HepG2 (cell line): ENCODE data around the gene COG8. TPM values are rescaled to one million over a fixed set of nuclear protein-coding genes. Genes with fewer than 3 reads are reported as not detected.

Source experiments
- ATAC-seq: fragments of 200-7000 bp; cut with Tn5 transposase; 3 replicates; pipeline ENCODE4 v1.9.1; 2020; ENCODE audit warnings: mild to moderate bottlenecking, moderate library complexity
- BruUV-seq: library from RNA; stranded (reverse); fragments of 400-500 nt; replicated peaks from 2 replicates; lab custom pipeline; 2021; lab: Mats Ljungman, UMichigan
- CTCF ChIA-PET: fragments of 300-600 bp; formaldehyde crosslinking; extraction: SDS; loops from one replicate; lab custom pipeline; 2021; ENCODE audit warnings: low total read pairs, inconsistent platforms, low intra/inter-chr PET ratio; lab: Yijun Ruan, JAX
- POLR2A ChIA-PET: fragments of 350-600 bp; sonication (Branson Sonifier 250); formaldehyde crosslinking; loops from one replicate; lab custom pipeline; 2020; ENCODE audit warnings: antibody characterized with exemption, inconsistent platforms; lab: Yijun Ruan, JAX
- DNase-seq: peaks from one replicate; pipeline ENCODE4 v3.0.0-alpha.2; 2015; ENCODE audit warnings: low spot score
- FAIRE-seq: peaks from 3 replicates; lab custom pipeline; 2011; peaks lifted over from hg19 to GRCh38; lab: Jason Lieb, UNC
- H2AFZ ChIP-seq: one replicate; pipeline ENCODE4 v1.6.1; 2011; ENCODE audit warnings: low read length, inconsistent platforms
- H3K27ac ChIP-seq: fragments of 300-600 bp; 3 replicates; pipeline ENCODE4 v1.8.0; 2011; ENCODE audit warnings: mixed run types, mild to moderate bottlenecking, mixed read lengths, low read length, inconsistent platforms; ENCODE audit not compliant: insufficient read depth; ENCODE audit errors: extremely low read length
- H3K27me3 ChIP-seq, 2 experiments: fragments of 200-600 bp in 1 of 2; 2 replicates in 1 of 2; 3 replicates in 1 of 2; pipeline versions ENCODE4 v1.6.0 to v1.8.0; 2011; ENCODE audit warnings: low read length in 2 of 2, mild to moderate bottlenecking in 2 of 2, moderate library complexity in 2 of 2, inconsistent platforms in 1 of 2; ENCODE audit not compliant: insufficient read depth in 2 of 2, control insufficient read depth in 1 of 2
- H3K36me3 ChIP-seq, 2 experiments: fragments of 200-600 bp in 1 of 2; replicated peaks in 1 of 2; 2 replicates in 1 of 2; 3 replicates in 1 of 2; pipeline versions ENCODE4 v1.5.1 to v1.8.0; 2011; ENCODE audit warnings: low read length in 2 of 2, inconsistent platforms in 1 of 2; ENCODE audit not compliant: insufficient read depth in 2 of 2, control insufficient read depth in 1 of 2
- H3K4me1 ChIP-seq: 2 replicates; pipeline ENCODE4 v1.5.1; 2012; ENCODE audit warnings: low read length, inconsistent platforms; ENCODE audit not compliant: insufficient read depth
- H3K4me2 ChIP-seq: 2 replicates; pipeline ENCODE4 v1.6.0; 2011; ENCODE audit warnings: low read depth, low read length, inconsistent platforms
- H3K4me3 ChIP-seq, 3 experiments: fragments of 200-600 bp in 1 of 3; sonication (generic), shearing (Covaris generic) in 1 of 3; replicated peaks in 1 of 3; 2 replicates each; pipeline ENCODE4 v1.5.1; 2011 to 2016; ENCODE audit warnings: low read length in 3 of 3, inconsistent platforms in 2 of 3, low read depth in 2 of 3, mild to moderate bottlenecking in 2 of 3, control low read depth in 1 of 3, mixed read lengths in 1 of 3; ENCODE audit not compliant: insufficient read depth in 1 of 3
- H3K79me2 ChIP-seq: one replicate; pipeline ENCODE4 v1.6.1; 2011; ENCODE audit warnings: low read length, inconsistent platforms; ENCODE audit not compliant: insufficient read depth
- H3K9ac ChIP-seq: 2 replicates; pipeline ENCODE4 v1.6.0; 2011; ENCODE audit warnings: mild to moderate bottlenecking, low read depth, low read length, inconsistent platforms; ENCODE audit not compliant: insufficient read depth
- H3K9me3 ChIP-seq: 2 replicates; pipeline ENCODE4 v1.5.1; 2012; ENCODE audit warnings: mild to moderate bottlenecking, low read length
- H4K20me1 ChIP-seq: 2 replicates; pipeline ENCODE4 v1.6.0; 2011; ENCODE audit warnings: inconsistent platforms, mild to moderate bottlenecking, low read length, moderate library complexity; ENCODE audit not compliant: insufficient read depth
- BCL6 ChIP-seq: IDR thresholded peaks from 2 replicates; pipeline ENCODE4 v1.6.1; 2016; ENCODE audit warnings: missing genetic modification reagents, missing compliant biosample characterization
- MAFF ChIP-seq: IDR thresholded peaks from 2 replicates; pipeline ENCODE4 v1.6.1; 2011; ENCODE audit warnings: low read depth, low read length, improper control_type of control experiment
- MAFK ChIP-seq, 2 experiments: IDR thresholded peaks in 1 of 2; conservative IDR thresholded peaks in 1 of 2; 2 replicates each; pipeline ENCODE4 v1.6.1; 2011; ENCODE audit warnings: improper control_type of control experiment in 2 of 2, low read length in 2 of 2
- POGK ChIP-seq: sonication (generic); formaldehyde crosslinking; conservative IDR thresholded peaks from 2 replicates; pipeline ENCODE4 v1.8.0; 2022; ENCODE audit warnings: mild to moderate bottlenecking, moderate library complexity, missing genetic modification reagents
- POLR2G ChIP-seq: fragments of 200-400 bp; formaldehyde crosslinking; IDR thresholded peaks from 2 replicates; pipeline ENCODE4 v1.6.1; 2018; ENCODE audit warnings: mild to moderate bottlenecking, low read depth, low read length, moderate library complexity
- SATB2 ChIP-seq: sonication (generic); formaldehyde crosslinking; IDR thresholded peaks from 2 replicates; pipeline ENCODE4 v1.5.0; 2020; ENCODE audit warnings: missing genetic modification reagents
- TBX2 ChIP-seq: sonication (generic); formaldehyde crosslinking; IDR thresholded peaks from 2 replicates; pipeline ENCODE4 v1.5.0; 2020; ENCODE audit warnings: missing genetic modification reagents, mild to moderate bottlenecking, borderline replicate concordance
- TEAD2 ChIP-seq: sonication (generic); formaldehyde crosslinking; IDR thresholded peaks from 2 replicates; pipeline ENCODE4 v1.9.0; 2021; ENCODE audit warnings: missing genetic modification reagents
- ZNF274 ChIP-seq: sonication (generic); formaldehyde crosslinking; IDR thresholded peaks from 2 replicates; pipeline ENCODE4 v1.5.1; 2020; ENCODE audit warnings: mild to moderate bottlenecking, missing genetic modification reagents
- ZNF790 ChIP-seq: sonication (generic); formaldehyde crosslinking; IDR thresholded peaks from 2 replicates; pipeline ENCODE4 v1.8.0; 2022; ENCODE audit warnings: missing genetic modification reagents, mild to moderate bottlenecking, borderline replicate concordance
- WGBS: methylation state at CpG from one replicate; pipeline ENCODE4 v1.1.6; 2017; ENCODE audit warnings: low lambda C conversion rate; 5-methylcytosine and 5-hydroxymethylcytosine counted together
- in situ Hi-C: cut with HindIII; loops from 2 replicates; pipeline ENCODE4 v1.10.0; 2017; ENCODE audit warnings: low pct_unique_long_range_greater_than_20kb; ENCODE audit not compliant: extremely low pct_ligation_motif_present
- intact Hi-C: fragments of 100-400 bp; cut with micrococcal nuclease; formaldehyde crosslinking; loops from one replicate; pipeline ENCODE4 v1.10.0; 2022; ENCODE audit not compliant: unreplicated experiment
- polyA plus RNA-seq, 8 experiments: library from polyadenylated mRNA; depleted of rRNA in 3 of 8; stranded (reverse) in 7 of 8; unstranded in 1 of 8; fragments of >200 nt; fragmentation: Illumina TruSeq in 4 of 8; extraction: Trizol in 4 of 8; gene quantifications; 2 replicates each; pipeline versions ENCODE4 v1.2.1 to v1.2.3, GENCODE V29; 2011 to 2016; ENCODE audit warnings: low read depth in 4 of 8, missing spikeins in 1 of 8, mixed read lengths in 1 of 8; ENCODE audit not compliant: insufficient read depth in 1 of 8
- total RNA-seq, 5 experiments: library from RNA; depleted of rRNA; stranded (reverse); fragments of >200 nt; fragmentation: Illumina TruSeq; extraction: Trizol; gene quantifications; 2 replicates each; pipeline ENCODE4 v1.2.3, GENCODE V29; 2016; ENCODE audit warnings: low read depth in 1 of 5

COG8 gene
- total and polyA plus RNA-seq, 2 of the 13 experiments (the other 11 are each of a cell fraction or from before 2014, with no cell fraction given), result 45.5 to 52.1 TPM

- H3K4me1 ChIP-seq, result peaks cover 24% of the 10 kb centered on the region
- no peak for DNase-seq
- H3K4me3 ChIP-seq, result no peak overlapping the region
- peaks cover 5 to 8% of the 10 kb centered on the region in 2 experiments; a peak in 3 of 5 replicates for H3K36me3 ChIP-seq
- H3K9ac ChIP-seq, result no peak overlapping the region
- FAIRE-seq, result no peak
- no peaks in the 10 kb centered on the region for H3K27me3 ChIP-seq
- BruUV-seq, result no TSS peak
- CTCF ChIA-PET, result no interaction called here
- no peak overlapping the region for H2AFZ ChIP-seq
- no peak overlapping the region for H3K4me2 ChIP-seq
- H4K20me1 ChIP-seq, result no peaks in the 10 kb centered on the region
- no peaks in the 10 kb centered on the region for H3K9me3 ChIP-seq
- no peak for ATAC-seq
- H3K79me2 ChIP-seq, result no peaks in the 10 kb centered on the region
- H3K27ac ChIP-seq, result no peak overlapping the region
- intact Hi-C loops, result no loop called here
- in situ Hi-C loops, result no loop called here
- TF ChIP-seq ZNF274 (CRISPR knock-in tag) (no peak), ZNF790 (CRISPR knock-in tag) (no peak), POGK (CRISPR knock-in tag) (no peak), SATB2 (CRISPR knock-in tag) (no peak), TEAD2 (CRISPR knock-in tag) (no peak)
- POLR2A ChIA-PET, result interaction anchor here (1.4 kb wide), 1 partner anchor 9 kb away, joined by 4 read pairs; no protein-coding TSS in a partner anchor
- WGBS, result 97% methylated on average over 6 of the region's 6 CpGs
These were observed 8.9 kb upstream of the COG8 start for GRCh38 chr16:69348222-69348621.

DNA sequence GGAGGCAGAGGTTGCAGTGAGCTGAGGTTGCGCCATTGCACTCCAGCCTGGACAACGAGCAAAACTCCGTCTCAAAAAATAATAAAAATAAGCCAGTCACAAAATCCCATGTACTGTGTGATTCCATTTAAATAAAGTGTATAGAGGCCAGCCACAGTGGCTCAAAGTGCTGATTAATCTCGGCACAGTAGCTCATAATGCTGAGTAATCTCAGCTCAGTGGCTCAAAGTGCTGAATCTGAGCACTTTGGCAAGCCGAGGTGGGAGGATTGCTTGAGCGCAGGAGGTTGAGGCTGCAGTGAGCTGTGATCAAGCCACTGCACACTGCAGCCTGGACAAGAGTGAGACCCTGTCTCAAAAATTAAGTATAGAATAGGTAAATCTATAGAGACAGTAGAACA lies 7.3 kb upstream of the COG8 start:
- peaks cover 7% of the 10 kb centered on the region for H3K79me2 ChIP-seq
- WGBS, result 92% methylated on average over 6 of the region's 6 CpGs
- H3K9me3 ChIP-seq, result no peaks in the 10 kb centered on the region
- ChIA-PET CTCF (no interaction called here), POLR2A (interaction anchor here (1.2 to 1.4 kb wide), 2 partner anchors 9 to 32 kb away, joined by 3 to 4 read pairs; no protein-coding TSS in a partner anchor)
- H2AFZ ChIP-seq, result no peak overlapping the region
- no peaks in the 10 kb centered on the region for H3K27me3 ChIP-seq
- DNase-seq (no peak), ATAC-seq (no peak), FAIRE-seq (no peak)
- TF ChIP-seq BCL6 (no peak), TBX2 (CRISPR knock-in tag) (peak; percentile 20; the same call in 1 of the 2 replicates), MAFK (conservative IDR thresholded peaks at IDR 0.05 in 1 of 2, IDR thresholded peaks at IDR 0.05 in 1 of 2; ENCODE audit: low read length in 2 of 2) (peak in 1 of 2 experiments; percentile 28; a peak in 1 of 4 replicates), POLR2G (peak; percentile 32; the same call in 1 of the 2 replicates), MAFF (0 out of 2 replicates have a peak, but pooled peaks have one; percentile 23)
- intact Hi-C loops (no loop called here), in situ Hi-C loops (no loop called here)
- H3K36me3 ChIP-seq, result peaks cover 8 to 16% of the 10 kb centered on the region in 2 experiments; a peak in 4 of 5 replicates
- H3K4me2 ChIP-seq, result no peak overlapping the region
- H4K20me1 ChIP-seq, result no peaks in the 10 kb centered on the region
- BruUV-seq, result no TSS peak
- H3K4me3 ChIP-seq, result no peak overlapping the region
- H3K9ac ChIP-seq, result no peak overlapping the region
- H3K4me1 ChIP-seq, result peaks cover 23% of the 10 kb centered on the region
- H3K27ac ChIP-seq, result no peak overlapping the region
